Prostate gland (tissue), 2 donors: Measurements from ENCODE around the gene TMA7B.

Experiments used
- CTCF ChIP-seq, 4 experiments: fragments of 200-600 bp in 2 of 4; fragments of 450-650 bp in 2 of 4; sonication (generic) in 2 of 4; IDR thresholded peaks; 1 replicate in 3 of 4; 2 replicates in 1 of 4; pipeline ENCODE4 v1.5.1; 2016 to 2019; ENCODE audit warnings: antibody characterized with exemption in 4 of 4, mild to moderate bottlenecking in 2 of 4, moderate library complexity in 2 of 4
- POLR2A ChIP-seq: fragments of 450-650 bp; IDR thresholded peaks from one replicate; pipeline ENCODE4 v1.6.1; 2016; ENCODE audit warnings: antibody characterized with exemption, mild to moderate bottlenecking

DNA sequence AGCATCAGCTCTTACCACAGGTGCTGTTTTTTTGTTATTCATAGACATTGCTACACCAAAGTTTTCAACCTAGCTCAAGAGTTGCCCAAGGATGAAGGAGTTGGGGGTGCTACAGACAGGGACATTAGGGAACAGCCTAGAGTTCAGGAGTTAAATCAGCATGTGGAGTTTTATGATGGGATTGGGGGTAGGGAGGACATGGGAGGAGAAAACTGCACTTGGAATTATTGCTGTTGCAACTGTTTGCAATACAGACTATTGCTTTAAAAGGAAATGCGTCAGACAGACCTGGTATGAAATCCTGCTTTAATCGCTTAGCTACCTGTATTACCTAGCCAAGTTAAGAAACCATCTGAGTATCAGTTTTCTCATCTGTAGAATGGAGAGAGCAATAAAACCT lies 6.3 kb downstream of the TMA7B start:
- TF ChIP-seq POLR2A (no peak), CTCF (IDR thresholded peaks at IDR 0.05) (no peak)
